GM21390 (cell line): ENCODE data around the gene RABGAP1L.

Source experiments
- ATAC-seq: cut with Tn5 transposase; IDR thresholded peaks from one replicate; pipeline ENCODE4 v1.9.1; 2021; ENCODE audit not compliant: unreplicated experiment

RABGAP1L gene

GRCh38 chr1:174975764-174976163 lies 816.4 kb downstream of the RABGAP1L start:
- no peak for ATAC-seq

- ATAC-seq, result no peak
Observed at GRCh38 chr1:174976436-174977108, 817.3 kb downstream of the RABGAP1L start.

GRCh38 chr1:174982971-174983689 lies 823.8 kb downstream of the RABGAP1L start:
- no peak for ATAC-seq

DNA sequence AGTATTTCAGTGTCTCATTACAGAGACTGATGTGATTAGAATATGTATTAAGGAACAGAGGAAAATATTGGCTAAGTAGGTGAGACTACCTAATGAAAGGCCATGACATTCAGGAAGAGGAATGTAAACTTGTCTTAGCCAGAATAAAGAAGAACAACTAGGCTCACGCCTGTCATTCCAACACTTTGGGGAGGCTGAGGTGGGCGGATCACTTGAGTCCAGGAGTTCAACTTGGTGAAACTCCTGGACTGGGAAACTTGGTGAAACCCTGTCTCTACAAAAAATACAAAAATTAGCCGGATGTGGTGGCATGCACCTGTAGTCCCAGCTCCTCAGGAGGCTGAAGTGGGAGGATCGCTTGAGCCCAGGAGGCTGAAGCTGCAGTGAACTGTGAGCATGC lies 825.6 kb downstream of the RABGAP1L start:
- no peak for ATAC-seq

GRCh38 chr1:174988539-174988938 lies 829.2 kb downstream of the RABGAP1L start:
- no peak for ATAC-seq

- peak; percentile 69 for ATAC-seq
Observed at GRCh38 chr1:174988986-174989385, 829.7 kb downstream of the RABGAP1L start.

DNA sequence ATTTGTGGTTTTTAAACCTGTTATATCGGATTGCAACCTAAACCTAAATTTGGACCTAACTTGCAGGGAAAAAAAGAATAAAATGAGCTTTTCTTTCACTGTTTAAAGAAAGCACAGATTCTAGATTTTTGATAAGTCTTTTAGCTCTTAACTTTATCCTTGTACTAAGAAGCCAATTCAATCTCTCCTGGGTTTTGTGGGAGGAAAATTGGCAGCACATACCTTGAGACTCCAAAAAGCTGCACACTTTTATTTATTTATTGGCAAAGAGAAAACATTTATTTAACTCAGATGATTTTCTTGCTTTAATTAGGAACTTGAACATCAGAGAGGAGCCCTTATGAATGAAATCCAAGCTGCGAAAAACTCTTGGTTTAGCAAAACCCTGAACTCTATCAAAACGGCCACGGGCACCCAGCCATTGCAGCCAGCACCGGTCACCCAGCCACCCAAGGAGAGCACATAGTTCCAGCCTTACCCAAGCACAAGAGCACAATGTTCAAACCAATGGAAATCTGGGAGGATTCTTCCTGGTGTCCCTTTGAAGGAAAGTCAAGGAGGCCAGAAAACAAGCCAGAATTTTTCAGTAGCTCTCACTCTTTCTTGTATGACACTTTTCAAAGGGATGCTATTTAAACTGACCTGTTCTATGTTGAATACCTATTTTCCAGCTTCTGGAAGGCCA lies 830.4 kb downstream of the RABGAP1L start:
- no peak for ATAC-seq

DNA sequence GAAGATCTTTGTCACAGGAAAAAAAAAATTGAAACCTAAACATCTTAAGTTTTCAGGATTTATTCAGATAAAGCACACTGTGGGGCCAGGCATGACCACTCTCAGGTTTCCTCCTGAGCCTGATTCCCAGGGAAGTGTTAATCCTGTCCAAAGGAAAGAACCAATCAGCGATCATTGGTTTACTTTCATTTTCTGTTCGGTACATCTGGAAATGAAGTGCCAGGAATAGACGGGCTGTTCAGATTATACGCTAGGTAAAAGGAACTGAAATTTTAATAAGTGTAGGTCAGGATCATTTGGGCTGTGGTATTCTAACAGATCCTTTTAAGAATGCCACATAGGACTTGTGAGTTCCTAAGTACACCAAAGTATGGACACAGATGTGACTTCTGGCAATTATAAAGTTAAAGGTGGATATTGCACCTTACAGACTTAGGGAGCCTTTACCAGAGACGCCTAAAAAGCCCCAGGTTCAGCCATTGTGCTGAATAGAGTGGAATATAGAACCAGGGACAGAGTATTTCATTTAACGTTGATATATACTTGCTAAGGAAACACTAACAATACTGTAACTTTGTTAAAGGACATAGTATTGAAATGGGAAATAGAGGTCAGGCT lies 831.2 kb downstream of the RABGAP1L start:
- peak; percentile 45 for ATAC-seq

DNA sequence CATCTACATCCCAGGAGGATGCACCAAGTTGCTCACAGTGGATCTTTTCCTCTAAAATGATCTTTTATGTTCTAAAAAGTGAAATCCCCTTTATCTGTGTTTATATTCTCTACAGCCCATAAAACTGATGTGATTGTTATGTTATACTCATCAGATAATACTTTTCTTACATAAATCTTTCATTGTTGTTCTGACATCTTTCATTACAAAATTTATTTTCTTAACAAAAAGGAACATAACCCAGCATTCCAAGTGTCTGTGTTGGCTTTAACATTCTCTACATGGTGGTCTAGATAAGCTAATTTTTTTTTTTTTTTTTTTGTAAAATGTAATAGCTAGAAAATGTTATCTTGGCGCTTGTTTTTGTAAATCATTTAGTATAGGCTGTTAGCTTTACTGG lies 832.2 kb downstream of the RABGAP1L start:
- no peak for ATAC-seq

DNA sequence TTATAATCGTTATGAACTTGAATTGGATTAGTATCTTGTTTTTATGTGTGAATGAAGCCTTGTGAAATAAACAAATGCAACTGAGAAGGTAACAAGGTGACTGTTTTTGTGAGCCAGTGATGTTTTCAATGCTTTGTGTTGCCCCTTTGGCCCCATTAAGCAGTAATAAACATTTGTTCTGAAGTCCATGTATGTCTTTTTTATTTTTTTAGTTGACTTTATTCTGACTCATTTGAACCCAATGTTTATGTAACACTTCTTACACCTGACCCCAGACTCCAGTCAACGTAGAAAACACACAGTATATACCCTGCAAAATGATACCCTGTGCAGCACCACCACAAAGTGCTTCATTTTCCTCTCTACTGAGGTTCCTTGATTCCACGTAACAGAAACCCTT lies 835.8 kb downstream of the RABGAP1L start:
- no peak for ATAC-seq

DNA sequence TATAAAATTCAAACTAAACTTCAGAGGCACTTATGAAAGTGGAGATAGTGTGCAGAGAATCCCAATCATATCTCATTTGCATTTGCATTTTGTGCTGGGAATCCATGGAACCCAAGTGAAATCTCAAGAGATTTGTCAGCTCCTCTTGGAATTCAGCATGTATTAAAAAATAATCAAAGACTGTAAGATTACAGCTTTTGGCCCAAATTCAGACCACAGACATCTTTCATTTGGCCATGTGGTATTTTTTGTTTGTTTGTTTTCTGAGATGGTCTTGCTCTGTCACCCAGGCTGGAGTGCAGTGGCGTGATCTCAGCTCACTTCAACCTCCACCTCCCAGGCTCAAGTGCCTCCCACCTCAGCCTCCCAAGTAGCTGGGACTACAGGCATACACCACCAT lies 836.6 kb downstream of the RABGAP1L start:
- ATAC-seq, result no peak

DNA sequence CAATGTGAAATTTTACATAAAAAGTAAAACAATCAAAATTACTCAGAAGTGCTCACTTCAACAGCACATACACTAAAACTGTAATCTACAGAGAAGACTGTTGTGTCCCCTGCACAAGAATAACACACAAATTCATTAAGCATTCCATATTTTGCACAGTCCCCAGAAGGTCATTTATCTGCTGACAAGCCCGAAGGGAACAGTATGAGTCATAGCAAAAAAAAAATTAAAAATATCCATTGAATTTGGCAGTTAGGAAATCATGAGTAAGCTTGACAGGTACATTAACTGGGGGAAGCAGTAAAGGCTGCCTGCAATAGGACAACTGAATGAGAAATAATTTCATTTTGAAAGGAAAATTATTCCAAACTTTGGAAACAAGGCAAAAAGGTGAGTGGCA lies 837.2 kb downstream of the RABGAP1L start:
- ATAC-seq, result no peak

DNA sequence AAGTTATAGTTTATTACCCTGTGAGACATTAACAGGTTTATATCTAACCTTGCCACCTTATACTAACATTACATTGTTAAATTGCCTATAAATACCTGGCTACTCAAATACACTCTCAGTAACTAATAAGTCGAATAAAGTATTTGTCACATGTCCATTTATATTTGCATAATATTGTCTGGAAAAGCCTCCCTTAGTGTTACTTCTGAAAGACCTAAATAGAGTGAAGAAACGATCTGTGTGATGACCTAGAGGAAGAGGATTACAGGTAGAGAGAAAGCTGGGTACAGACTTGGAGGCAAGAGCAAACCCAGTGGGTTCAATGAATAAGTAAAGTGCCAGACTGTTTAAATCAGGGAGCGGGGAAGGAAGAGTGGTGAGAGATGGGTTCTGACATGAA lies 837.7 kb downstream of the RABGAP1L start:
- no peak for ATAC-seq

DNA sequence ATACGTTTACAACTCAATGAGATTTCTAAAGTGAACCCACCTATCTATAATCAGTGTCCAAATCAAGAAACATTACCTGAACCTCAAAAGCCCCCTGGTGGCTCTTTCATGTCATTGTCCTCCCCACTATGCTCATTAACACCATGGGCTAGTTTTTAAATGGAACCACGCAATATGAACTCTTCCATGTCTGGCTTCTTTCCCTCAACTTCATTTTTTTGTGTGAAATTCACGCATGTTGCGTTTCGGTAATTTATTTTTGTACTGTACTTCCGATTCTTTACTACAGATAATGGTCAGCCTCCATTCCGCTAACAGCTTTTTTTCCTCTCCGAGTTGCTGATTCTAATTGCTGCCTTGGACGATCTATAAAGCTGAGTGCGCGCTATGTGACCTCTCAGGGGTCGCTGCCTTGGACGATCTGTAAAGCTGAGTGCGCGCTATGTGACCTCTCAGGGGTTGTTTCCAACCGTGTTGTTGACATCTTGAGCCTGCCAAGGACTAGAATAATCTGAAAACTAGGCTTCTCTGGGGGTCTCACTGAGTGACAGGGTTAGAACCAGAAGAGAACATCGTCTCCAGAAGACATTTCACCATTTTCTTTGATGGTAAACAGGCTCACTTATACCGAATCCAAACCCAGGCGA lies 839.4 kb downstream of the RABGAP1L start:
- ATAC-seq, result peak; percentile 22

DNA sequence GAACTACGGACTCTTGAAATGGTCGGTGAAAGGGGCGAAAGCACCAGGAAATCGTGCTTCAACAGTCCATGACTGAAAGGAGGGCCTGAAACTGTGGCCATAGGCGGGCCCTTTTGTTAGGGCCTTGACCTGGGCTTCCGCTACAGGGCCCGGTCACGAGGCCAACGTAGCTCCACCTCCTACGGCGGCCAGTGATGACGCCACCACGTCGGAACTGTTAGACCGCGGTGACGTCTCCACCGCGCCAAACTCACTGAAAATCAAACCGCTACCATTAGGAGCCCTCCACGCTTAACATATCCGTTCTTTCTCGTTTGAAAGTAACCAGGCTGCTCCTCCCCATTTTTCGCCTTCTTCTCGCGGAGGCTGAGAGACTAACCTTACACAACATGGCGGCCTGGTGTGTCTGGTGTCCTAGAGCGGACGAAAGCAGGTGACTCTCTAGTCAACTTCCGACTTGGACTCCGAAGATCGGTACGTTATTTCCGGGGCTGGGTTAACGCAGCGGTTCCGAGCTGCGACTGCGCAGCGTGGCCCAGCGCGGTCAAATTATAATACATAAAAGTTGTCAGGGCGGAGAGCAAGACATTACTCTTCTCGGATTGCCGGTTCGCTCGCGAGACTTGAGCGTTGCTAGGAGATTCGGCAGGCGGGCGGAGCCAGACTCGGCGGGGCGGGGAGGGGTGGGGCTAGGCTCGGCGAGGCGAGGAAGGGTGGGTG lies 840.1 kb downstream of the RABGAP1L start:
- ATAC-seq, result peak; percentile 68

GRCh38 chr1:174999936-175000696 lies 840.8 kb downstream of the RABGAP1L start, which contains the start of gene CACYBP:
Gene CACYBP (plus strand): TSS chr1:174999947. CDS start chr1:175000181, 234 bp downstream.
- peak; percentile 7 for ATAC-seq

- no peak for ATAC-seq
Observed at GRCh38 chr1:175000697-175001187, 841.4 kb downstream of the RABGAP1L start.

GRCh38 chr1:175002910-175003517 lies 843.7 kb downstream of the RABGAP1L start:
- ATAC-seq, result no peak

DNA sequence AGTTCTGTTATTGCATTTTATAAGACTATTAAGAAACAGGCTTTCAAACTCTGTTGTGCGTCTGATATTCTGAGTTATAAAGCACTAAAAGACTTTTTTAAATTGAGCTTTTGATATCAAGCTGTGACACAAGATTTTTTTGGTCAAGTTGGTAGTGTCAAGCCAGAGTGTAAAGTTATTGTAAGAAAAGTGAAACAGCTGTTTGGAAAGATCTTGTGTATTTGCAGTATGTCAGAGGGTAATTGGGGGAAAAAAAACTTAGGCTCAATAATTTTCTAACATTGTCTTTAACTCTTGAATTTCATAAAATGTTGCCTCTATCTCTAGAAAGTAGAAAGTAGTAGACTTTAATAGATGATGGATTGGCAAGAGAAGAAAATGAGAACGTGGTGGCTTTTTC lies 844.2 kb downstream of the RABGAP1L start:
- no peak for ATAC-seq
